GM23248 (cell line): Measurements from ENCODE around the gene ANO1. TPM values are rescaled to one million over a fixed set of nuclear protein-coding genes. Genes with fewer than 3 reads are reported as not detected.

Source experiments
- DNase-seq: peaks from one replicate; pipeline ENCODE4 v3.0.0-alpha.2; 2015
- H2AFZ ChIP-seq: fragments of 200-600 bp; sonication (generic); 2 replicates; pipeline ENCODE4 v1.6.1; 2016; ENCODE audit warnings: antibody characterized with exemption
- H3F3A ChIP-seq: fragments of 200-600 bp; sonication (generic); 2 replicates; pipeline ENCODE4 v1.6.1; 2016; ENCODE audit warnings: mild to moderate bottlenecking, antibody characterized with exemption, mixed run types; ENCODE audit not compliant: insufficient read depth
- H3K27ac ChIP-seq: fragments of 200-600 bp; sonication (generic); 2 replicates; pipeline ENCODE4 v1.5.1; 2016; ENCODE audit warnings: mild to moderate bottlenecking
- H3K27me3 ChIP-seq: fragments of 200-600 bp; sonication (generic); replicated peaks from 2 replicates; pipeline ENCODE4 v1.6.1; 2016; ENCODE audit warnings: mild to moderate bottlenecking; ENCODE audit not compliant: insufficient read depth
- H3K36me3 ChIP-seq: fragments of 200-600 bp; sonication (generic); 2 replicates; pipeline ENCODE4 v1.6.1; 2016; ENCODE audit warnings: low read depth, mild to moderate bottlenecking
- H3K4me1 ChIP-seq: fragments of 200-600 bp; sonication (generic); 2 replicates; pipeline ENCODE4 v1.6.1; 2016; ENCODE audit warnings: mild to moderate bottlenecking; ENCODE audit not compliant: insufficient read depth
- H3K4me2 ChIP-seq: fragments of 200-600 bp; sonication (generic); one replicate; pipeline ENCODE4 v1.6.1; 2016; ENCODE audit warnings: mild to moderate bottlenecking; ENCODE audit not compliant: unreplicated experiment
- H3K4me3 ChIP-seq: fragments of 200-600 bp; sonication (generic); 2 replicates; pipeline ENCODE4 v1.5.1; 2016; ENCODE audit warnings: mild to moderate bottlenecking
- H3K79me2 ChIP-seq: fragments of 200-600 bp; sonication (generic); 2 replicates; pipeline ENCODE4 v1.6.1; 2016; ENCODE audit warnings: mild to moderate bottlenecking; ENCODE audit not compliant: insufficient read depth
- H3K9ac ChIP-seq: fragments of 200-600 bp; sonication (generic); 2 replicates; pipeline ENCODE4 v1.6.1; 2016; ENCODE audit warnings: mild to moderate bottlenecking
- H3K9me2 ChIP-seq: fragments of 200-600 bp; sonication (generic); 2 replicates; pipeline ENCODE4 v1.6.1; 2016; ENCODE audit warnings: mixed run types, mild to moderate bottlenecking, moderate library complexity; ENCODE audit not compliant: insufficient read depth
- H3K9me3 ChIP-seq: fragments of 200-600 bp; sonication (generic); one replicate; pipeline ENCODE4 v1.6.1; 2017; ENCODE audit warnings: low read depth
- H4K20me1 ChIP-seq: fragments of 200-600 bp; sonication (generic); 2 replicates; pipeline ENCODE4 v1.6.0; 2016; ENCODE audit not compliant: insufficient read depth
- EZH2 ChIP-seq: fragments of 200-600 bp; sonication (generic); IDR thresholded peaks from 2 replicates; pipeline ENCODE4 v1.6.1; 2018; ENCODE audit warnings: antibody characterized with exemption, mild to moderate bottlenecking; ENCODE audit not compliant: insufficient read depth, poor library complexity, severe bottlenecking
- EZH2phosphoT487 ChIP-seq: fragments of 200-600 bp; sonication (generic); IDR thresholded peaks from 2 replicates; pipeline ENCODE4 v1.6.1; 2018; ENCODE audit warnings: antibody characterized with exemption, moderate library complexity, mild to moderate bottlenecking, low read depth; ENCODE audit not compliant: insufficient read depth
- WGBS, 2 experiments: methylation state at CpG; one replicate each; pipeline ENCODE4 v1.1.6; 2015 to 2017; ENCODE audit warnings: low lambda C conversion rate in 2 of 2, low coverage in 1 of 2; ENCODE audit errors: missing lambda C conversion rate in 2 of 2; 5-methylcytosine and 5-hydroxymethylcytosine counted together
- in situ Hi-C: fragments of 300-500 bp; cut with MboI; formaldehyde crosslinking; loops from 2 replicates; pipeline ENCODE4 v1.15.0; 2020
- polyA plus RNA-seq: library from polyadenylated mRNA; unstranded; fragments of >200 nt; fragmentation: Nextera tagmentation; extraction: Ambion mirVana; gene quantifications from 2 replicates; pipeline ENCODE4 v1.2.1, GENCODE V29; 2016
- total RNA-seq: library from RNA; depleted of rRNA; stranded (reverse); fragments of >200 nt; shearing (Covaris generic); gene quantifications from 2 replicates; pipeline ENCODE4 v1.2.3, GENCODE V29; 2014

The ANO1 gene
- total and polyA plus RNA-seq, 2 experiments from 2014 or later = 0.97 TPM; not detected in 1

- H3K9ac ChIP-seq = no peak overlapping the region
- H3K27ac ChIP-seq = no peak overlapping the region
- peaks cover 31% of the 10 kb centered on the region for H3K4me1 ChIP-seq
- TF ChIP-seq EZH2phosphoT487 (no peak), EZH2 (no peak)
- no peaks in the 10 kb centered on the region for H3K9me2 ChIP-seq
- H4K20me1 ChIP-seq = no peaks in the 10 kb centered on the region; the same call in 1 of the 2 replicates
- H2AFZ ChIP-seq = no peak overlapping the region
- H3K9me3 ChIP-seq = no peaks in the 10 kb centered on the region
- H3K27me3 ChIP-seq = no peaks in the 10 kb centered on the region
- H3K79me2 ChIP-seq = peaks cover 49% of the 10 kb centered on the region
- WGBS, 2 experiments = 95% methylated on average over 21 to 22 of the region's 22 CpGs
- no peak overlapping the region for H3K4me2 ChIP-seq
- no peak for DNase-seq
- no peak overlapping the region for H3K4me3 ChIP-seq
- peaks cover 12% of the 10 kb centered on the region; the same call in 1 of the 2 replicates for H3K36me3 ChIP-seq
- in situ Hi-C loops = no loop called here
- peaks cover 35% of the 10 kb centered on the region for H3F3A ChIP-seq
Measured at GRCh38 chr11:70206226-70206981, 128.3 kb downstream of the ANO1 start.

GRCh38 chr11:70206982-70207376 is 128.9 kb downstream of the ANO1 start:
- Histone ChIP-seq H3K9ac (no peak overlapping the region), H2AFZ (no peak overlapping the region), H3K27ac (no peak overlapping the region), H3K79me2 (peaks cover 49% of the 10 kb centered on the region), H3K4me1 (peaks cover 31% of the 10 kb centered on the region), H4K20me1 (no peaks in the 10 kb centered on the region; the same call in 1 of the 2 replicates), H3F3A (peaks cover 35% of the 10 kb centered on the region), H3K9me3 (no peaks in the 10 kb centered on the region), H3K4me3 (no peak overlapping the region), H3K36me3 (peaks cover 12% of the 10 kb centered on the region; the same call in 1 of the 2 replicates), H3K4me2 (no peak overlapping the region), H3K27me3 (no peaks in the 10 kb centered on the region), H3K9me2 (no peaks in the 10 kb centered on the region)
- TF ChIP-seq EZH2phosphoT487 (no peak), EZH2 (no peak)
- DNase-seq = no peak
- 83 to 84% methylated on average over 5 to 6 of the region's 6 CpGs for WGBS, 2 experiments
- in situ Hi-C loops = no loop called here

DNA sequence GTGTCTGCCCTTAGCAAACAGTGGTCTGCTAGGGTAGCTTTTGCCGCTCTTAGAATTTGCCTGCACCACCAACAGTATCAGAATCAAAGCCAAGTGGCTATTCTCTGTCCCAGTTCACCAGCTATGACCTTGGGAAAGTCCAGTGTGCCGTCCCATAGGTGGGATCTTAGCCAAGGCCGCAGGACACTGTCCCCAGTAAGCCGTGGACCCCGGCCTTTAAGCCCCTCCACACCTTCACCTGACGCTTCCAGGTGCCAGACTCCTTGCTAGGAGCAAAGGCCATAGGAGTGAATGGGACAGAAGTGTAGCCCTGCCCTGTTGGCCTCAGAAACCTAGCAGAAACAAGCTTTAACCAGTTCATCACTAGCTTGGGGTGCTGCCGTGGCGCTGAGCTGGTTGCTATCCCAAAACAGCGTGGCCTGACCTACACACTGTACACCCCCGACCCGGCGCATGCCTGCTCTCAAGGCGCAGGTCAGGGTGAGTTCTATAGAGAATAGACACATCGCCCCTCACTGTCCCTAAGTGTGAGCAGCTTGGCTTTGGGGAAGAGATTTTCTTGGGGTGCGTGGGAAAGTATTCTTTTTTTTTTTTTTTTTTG is 129.5 kb downstream of the ANO1 start:
- Histone ChIP-seq H3K27ac (no peak overlapping the region), H3K9me2 (no peaks in the 10 kb centered on the region), H3K9ac (no peak overlapping the region), H3F3A (peaks cover 35% of the 10 kb centered on the region), H3K4me1 (peaks cover 28% of the 10 kb centered on the region), H3K36me3 (peaks cover 12% of the 10 kb centered on the region; the same call in 1 of the 2 replicates), H3K79me2 (peaks cover 49% of the 10 kb centered on the region), H2AFZ (no peak overlapping the region), H3K27me3 (no peaks in the 10 kb centered on the region), H3K4me3 (no peak overlapping the region), H3K4me2 (no peak overlapping the region), H4K20me1 (no peaks in the 10 kb centered on the region; the same call in 1 of the 2 replicates), H3K9me3 (no peaks in the 10 kb centered on the region)
- in situ Hi-C loops = no loop called here
- DNase-seq = no peak
- no peak for TF ChIP-seq EZH2phosphoT487
- no peak for TF ChIP-seq EZH2
- 84 to 88% methylated on average over 15 of the region's 15 CpGs for WGBS, 2 experiments

DNA sequence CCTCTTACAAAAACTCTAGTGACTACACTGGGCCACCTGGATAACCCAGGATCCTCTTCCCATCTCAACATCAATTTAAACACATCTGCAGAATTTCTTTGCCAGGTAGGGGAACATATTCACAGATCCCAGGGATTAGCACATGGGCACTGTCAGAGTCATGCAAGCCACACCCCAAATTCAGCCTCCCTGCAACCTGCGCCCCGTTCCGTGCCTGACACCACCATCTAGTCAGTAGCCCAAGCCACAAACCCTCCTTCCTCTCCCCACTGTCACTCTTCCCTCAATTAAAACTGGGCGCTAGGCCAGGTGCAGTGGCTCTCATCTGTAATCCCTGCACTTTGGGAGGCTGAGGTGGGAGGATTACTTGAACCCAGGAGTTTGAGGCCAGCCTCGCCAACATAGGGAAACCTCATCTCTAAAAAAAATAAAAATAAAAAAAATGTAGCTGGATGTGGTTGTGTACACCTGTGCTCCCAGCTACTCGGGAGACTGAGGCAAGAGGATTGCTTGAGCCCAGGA is 131.3 kb downstream of the ANO1 start:
- Histone ChIP-seq H4K20me1 (no peaks in the 10 kb centered on the region; the same call in 1 of the 2 replicates), H3K27ac (peak overlapping the region; percentile 88), H3K36me3 (peaks cover 12% of the 10 kb centered on the region; the same call in 1 of the 2 replicates), H3K4me3 (no peak overlapping the region), H3F3A (peaks cover 30% of the 10 kb centered on the region), H3K27me3 (no peaks in the 10 kb centered on the region), H3K9ac (peak overlapping the region; percentile 62; the same call in 1 of the 2 replicates), H3K4me1 (peaks cover 25% of the 10 kb centered on the region), H3K9me2 (no peaks in the 10 kb centered on the region), H3K79me2 (peaks cover 44% of the 10 kb centered on the region), H3K4me2 (peak overlapping the region; percentile 3), H3K9me3 (no peaks in the 10 kb centered on the region), H2AFZ (no peak overlapping the region)
- DNase-seq = no peak
- WGBS, 2 experiments = 89 to 92% methylated on average over 6 of the region's 6 CpGs
- in situ Hi-C loops = no loop called here
- TF ChIP-seq EZH2 (no peak), EZH2phosphoT487 (no peak)
